Measurements from ENCODE around the gene TWIST1.

The TWIST1 gene

GRCh38 chr7:19117091-19117869, at the start of gene TWIST1:
Gene TWIST1 (minus strand): TSS chr7:19117636. CDS start chr7:19117321, 315 bp downstream.
- no peak for DNase-seq

GRCh38 chr7:19161671-19162070, 44.2 kb upstream of the TWIST1 start:
- DNase-seq = no peak

- no peak for DNase-seq
Measured at GRCh38 chr7:19146699-19147098, 29.3 kb upstream of the TWIST1 start.

DNA sequence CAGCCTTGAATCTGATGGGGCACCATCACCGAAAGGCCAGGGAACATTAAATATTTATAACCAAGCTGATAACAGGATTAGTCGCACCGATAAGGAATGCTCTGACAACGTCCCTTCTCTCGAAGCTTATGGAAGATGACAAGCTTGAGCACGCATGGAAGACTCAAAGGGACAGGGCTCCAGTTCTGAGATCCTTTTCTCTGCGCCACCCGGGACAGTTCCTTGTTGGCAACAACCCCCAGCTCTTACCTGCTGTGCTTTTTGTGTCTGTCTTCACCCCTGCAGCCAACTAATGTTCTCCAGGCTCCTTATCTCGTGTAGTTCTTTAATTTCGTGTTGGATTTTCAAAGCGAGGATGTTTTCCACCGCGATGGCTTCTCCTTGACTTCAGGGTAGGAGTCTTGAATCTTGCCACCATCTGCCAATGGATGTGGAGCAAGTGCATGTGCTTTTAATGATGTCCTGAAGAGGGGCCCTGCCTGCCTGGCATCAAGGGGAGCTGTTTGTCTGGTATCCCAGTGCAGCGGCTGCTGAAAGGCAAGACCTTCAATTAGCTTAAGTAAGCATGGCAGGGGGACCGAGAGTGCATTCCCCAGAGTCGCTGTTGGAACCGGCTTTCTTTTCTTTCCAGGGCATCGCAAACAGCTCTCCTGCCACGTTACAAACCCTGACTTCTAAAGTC, 28.1 kb upstream of the TWIST1 start:
- DNase-seq = no peak

- DNase-seq = no peak
Measured at GRCh38 chr7:19144661-19145433, 27.4 kb upstream of the TWIST1 start, which contains the start of gene FERD3L. Gene FERD3L (minus strand): TSS chr7:19145421. CDS start chr7:19145362, 59 bp downstream.

GRCh38 chr7:19143881-19144574, 26.6 kb upstream of the TWIST1 start:
- no peak for DNase-seq

- no peak for DNase-seq
Measured at GRCh38 chr7:19139706-19140327, 22.4 kb upstream of the TWIST1 start.

GRCh38 chr7:19133886-19134285, 16.4 kb upstream of the TWIST1 start:
- DNase-seq = no peak

- no peak for DNase-seq
Measured at GRCh38 chr7:19133390-19133789, 16.0 kb upstream of the TWIST1 start.

GRCh38 chr7:19128856-19129255, 11.4 kb upstream of the TWIST1 start:
- DNase-seq = no peak

GRCh38 chr7:19121977-19122588, 4.6 kb upstream of the TWIST1 start:
- no peak for DNase-seq

- no peak for DNase-seq
Measured at GRCh38 chr7:19119870-19120486, 2.5 kb upstream of the TWIST1 start.

GRCh38 chr7:19119372-19119771, 1.9 kb upstream of the TWIST1 start:
- DNase-seq = no peak

DNA sequence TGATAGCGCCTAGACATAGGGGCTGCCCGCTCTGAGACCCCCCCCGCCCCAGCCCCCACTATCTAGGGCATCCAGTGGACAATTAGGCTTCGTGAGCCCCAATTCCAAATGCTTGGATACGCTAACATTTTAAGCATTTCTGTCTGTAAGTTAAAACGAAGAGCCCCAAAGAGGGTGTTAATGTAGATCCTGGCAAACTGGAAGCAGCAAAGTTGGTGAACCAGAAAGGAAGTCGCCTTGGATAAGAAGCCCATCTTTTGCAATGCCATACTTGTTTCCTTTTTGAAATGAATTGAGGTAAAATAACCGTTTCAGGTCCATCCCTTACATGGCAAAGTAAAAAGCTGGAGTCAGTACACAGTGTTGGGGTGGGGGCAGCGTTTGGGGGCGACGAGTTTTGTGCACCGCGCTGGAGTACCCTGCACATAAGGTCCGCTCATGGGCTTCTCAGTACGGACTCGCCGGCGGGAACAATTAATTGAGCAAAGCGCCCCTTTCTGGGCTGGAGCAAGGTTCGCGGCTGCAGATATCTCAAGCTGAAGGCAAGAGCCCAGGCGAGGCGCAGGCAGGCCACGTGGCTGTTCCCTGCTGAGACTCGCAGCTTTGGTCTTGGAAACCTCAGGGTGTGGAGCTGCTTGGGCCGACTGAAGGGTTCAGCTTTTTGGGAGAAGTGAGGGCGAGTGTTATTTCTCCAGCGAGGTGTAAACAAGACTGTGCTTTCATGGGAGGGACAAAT, 1.4 kb upstream of the TWIST1 start:
- DNase-seq = no peak

DNA sequence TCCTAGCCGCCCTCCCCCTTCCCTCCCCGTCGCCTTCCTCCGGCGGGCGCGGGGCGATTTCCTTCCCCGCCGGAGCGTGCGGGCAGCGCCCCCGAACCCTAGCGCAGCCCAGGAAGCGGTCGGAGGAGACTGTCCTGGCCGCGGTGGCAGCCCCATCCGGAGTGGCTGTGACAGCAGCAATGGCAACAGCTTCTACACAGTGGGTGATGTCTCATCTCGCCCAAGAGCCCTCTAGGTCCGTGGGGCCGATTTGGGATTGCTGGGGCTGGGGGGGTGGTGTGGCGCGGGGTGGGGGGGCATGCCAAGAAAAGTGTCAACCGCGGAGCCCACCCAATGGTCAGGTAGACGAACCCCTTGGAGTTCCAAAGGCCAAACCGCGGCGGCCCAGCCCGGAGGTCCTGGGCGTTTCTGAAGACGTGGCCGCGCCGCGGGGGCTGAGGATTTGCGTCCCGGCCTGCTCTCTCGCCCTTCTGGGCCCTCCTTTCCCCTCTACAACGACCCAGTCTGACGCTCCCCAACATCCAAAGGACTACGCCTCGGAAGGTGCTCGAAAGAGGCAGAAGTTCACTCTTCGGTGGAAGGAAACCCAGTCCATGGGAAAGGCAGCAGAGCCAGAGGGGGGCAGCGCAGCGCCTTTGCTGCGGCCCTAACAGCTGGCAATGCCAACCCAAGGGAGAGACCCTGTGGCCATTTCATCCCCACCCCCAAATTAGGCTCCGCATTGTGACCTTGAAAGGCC, 603 bp upstream of the TWIST1 start:
- no peak for DNase-seq

- no peak for DNase-seq
Measured at GRCh38 chr7:19116121-19117090, 1.0 kb downstream of the TWIST1 start.

GRCh38 chr7:19114551-19114855, 2.9 kb downstream of the TWIST1 start:
- no peak for DNase-seq

DNA sequence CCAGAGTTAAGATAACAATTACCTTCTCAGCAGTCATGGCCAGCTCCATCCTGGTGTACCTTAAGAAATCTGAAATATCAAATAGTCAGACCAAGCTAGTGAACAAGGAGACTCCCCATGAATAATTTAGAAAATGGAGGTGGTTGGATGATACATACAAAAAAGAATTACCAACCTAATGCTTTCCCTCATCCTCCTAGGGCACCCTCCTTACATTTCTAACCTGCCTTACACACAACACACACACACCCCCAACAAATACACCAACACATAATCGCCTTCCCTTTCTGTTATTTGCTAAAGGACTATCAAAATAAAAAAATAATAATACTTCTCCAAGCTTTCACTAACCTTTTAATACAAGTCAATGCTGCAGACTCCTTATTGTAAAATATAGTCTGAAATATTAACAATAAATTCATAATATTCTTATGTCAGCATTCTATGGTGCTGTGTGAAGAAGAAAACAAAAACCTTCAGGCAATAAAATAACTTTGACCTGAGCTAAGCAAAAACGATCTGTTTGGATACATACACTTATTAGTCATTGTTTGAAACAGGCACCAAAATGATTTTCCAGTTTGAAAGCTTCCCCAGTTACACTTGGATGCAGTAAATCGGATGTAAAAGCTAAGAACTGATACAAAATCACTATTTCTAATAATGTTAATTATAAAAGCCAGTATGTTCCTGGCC, 3.4 kb downstream of the TWIST1 start:
- DNase-seq = no peak

All from activated T-cell treated with anti-CD3 and anti-CD28 coated beads, Interleukin-2, amount 50 U/mL, for 1 hour (primary cell).